ENCODE results near the gene VAV3.

DNA sequence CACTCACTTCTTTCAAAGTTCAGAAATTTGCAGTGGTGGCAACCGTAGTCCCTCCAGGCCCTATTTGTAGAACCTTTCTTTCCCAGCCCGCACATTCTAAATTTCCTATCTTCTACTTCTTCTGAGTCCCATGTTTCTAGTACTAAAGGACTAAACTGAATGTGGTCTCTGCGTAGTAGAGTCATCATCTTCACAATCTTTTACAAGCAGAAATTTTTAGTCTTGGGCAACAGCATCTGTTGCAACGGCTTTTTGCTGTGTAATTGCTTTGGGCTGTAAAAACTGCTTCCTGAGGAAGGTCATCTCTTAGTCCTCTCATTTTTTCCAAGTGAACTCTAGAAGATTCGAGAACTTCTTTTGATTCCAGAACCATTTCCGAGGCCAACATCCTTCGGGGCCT lies 23.9 kb downstream of the VAV3 start:
- TF ChIP-seq ZNF253 (CRISPR knock-in tag; IDR thresholded peaks at IDR 0.05; ENCODE audit: borderline replicate concordance), result no peak
- no peak for TF ChIP-seq POLR2A (IDR thresholded peaks at IDR 0.05; ENCODE audit: insufficient read depth in 1 of 2, low read depth in 2 of 2, low read length in 2 of 2)
- TF ChIP-seq PLSCR1 (CRISPR knock-in tag; IDR thresholded peaks at IDR 0.05; ENCODE audit: borderline replicate concordance), result no peak
- no peak for TF ChIP-seq ZNF501 (CRISPR knock-in tag; IDR thresholded peaks at IDR 0.05)
- TF ChIP-seq SP4 (CRISPR knock-in tag; IDR thresholded peaks at IDR 0.05), result no peak
- TF ChIP-seq MXI1 (IDR thresholded peaks at IDR 0.05; ENCODE audit: borderline replicate concordance, low read depth, low read length), result no peak
- TF ChIP-seq SKI (IDR thresholded peaks at IDR 0.05; ENCODE audit: partially characterized antibody), result no peak
- TF ChIP-seq, protein P1, sequence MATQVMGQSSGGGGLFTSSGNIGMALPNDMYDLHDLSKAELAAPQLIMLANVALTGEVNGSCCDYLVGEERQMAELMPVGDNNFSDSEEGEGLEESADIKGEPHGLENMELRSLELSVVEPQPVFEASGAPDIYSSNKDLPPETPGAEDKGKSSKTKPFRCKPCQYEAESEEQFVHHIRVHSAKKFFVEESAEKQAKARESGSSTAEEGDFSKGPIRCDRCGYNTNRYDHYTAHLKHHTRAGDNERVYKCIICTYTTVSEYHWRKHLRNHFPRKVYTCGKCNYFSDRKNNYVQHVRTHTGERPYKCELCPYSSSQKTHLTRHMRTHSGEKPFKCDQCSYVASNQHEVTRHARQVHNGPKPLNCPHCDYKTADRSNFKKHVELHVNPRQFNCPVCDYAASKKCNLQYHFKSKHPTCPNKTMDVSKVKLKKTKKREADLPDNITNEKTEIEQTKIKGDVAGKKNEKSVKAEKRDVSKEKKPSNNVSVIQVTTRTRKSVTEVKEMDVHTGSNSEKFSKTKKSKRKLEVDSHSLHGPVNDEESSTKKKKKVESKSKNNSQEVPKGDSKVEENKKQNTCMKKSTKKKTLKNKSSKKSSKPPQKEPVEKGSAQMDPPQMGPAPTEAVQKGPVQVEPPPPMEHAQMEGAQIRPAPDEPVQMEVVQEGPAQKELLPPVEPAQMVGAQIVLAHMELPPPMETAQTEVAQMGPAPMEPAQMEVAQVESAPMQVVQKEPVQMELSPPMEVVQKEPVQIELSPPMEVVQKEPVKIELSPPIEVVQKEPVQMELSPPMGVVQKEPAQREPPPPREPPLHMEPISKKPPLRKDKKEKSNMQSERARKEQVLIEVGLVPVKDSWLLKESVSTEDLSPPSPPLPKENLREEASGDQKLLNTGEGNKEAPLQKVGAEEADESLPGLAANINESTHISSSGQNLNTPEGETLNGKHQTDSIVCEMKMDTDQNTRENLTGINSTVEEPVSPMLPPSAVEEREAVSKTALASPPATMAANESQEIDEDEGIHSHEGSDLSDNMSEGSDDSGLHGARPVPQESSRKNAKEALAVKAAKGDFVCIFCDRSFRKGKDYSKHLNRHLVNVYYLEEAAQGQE (IDR thresholded peaks at IDR 0.05; ENCODE audit: borderline replicate concordance in 1 of 2, low read depth in 1 of 2, low read length in 2 of 2), result no peak
- TF ChIP-seq, protein P2, sequence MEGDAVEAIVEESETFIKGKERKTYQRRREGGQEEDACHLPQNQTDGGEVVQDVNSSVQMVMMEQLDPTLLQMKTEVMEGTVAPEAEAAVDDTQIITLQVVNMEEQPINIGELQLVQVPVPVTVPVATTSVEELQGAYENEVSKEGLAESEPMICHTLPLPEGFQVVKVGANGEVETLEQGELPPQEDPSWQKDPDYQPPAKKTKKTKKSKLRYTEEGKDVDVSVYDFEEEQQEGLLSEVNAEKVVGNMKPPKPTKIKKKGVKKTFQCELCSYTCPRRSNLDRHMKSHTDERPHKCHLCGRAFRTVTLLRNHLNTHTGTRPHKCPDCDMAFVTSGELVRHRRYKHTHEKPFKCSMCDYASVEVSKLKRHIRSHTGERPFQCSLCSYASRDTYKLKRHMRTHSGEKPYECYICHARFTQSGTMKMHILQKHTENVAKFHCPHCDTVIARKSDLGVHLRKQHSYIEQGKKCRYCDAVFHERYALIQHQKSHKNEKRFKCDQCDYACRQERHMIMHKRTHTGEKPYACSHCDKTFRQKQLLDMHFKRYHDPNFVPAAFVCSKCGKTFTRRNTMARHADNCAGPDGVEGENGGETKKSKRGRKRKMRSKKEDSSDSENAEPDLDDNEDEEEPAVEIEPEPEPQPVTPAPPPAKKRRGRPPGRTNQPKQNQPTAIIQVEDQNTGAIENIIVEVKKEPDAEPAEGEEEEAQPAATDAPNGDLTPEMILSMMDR (CRISPR knock-in tag; IDR thresholded peaks at IDR 0.05), result no peak
- no peak for TF ChIP-seq ETV6 (CRISPR knock-in tag; conservative IDR thresholded peaks at IDR 0.05)
- TF ChIP-seq FOXJ3 (CRISPR knock-in tag; IDR thresholded peaks at IDR 0.05; ENCODE audit: borderline replicate concordance), result no peak
- TF ChIP-seq MYPOP (CRISPR knock-in tag; IDR thresholded peaks at IDR 0.05), result no peak
- TF ChIP-seq MEF2D (CRISPR knock-in tag; IDR thresholded peaks at IDR 0.05), result no peak
